HG03342 (cell line): ENCODE measurements around the gene BARX1.
"Not testable (repeated sequence)": the region's sequence is repeated elsewhere in the genome, so short reads cannot be mapped to it uniquely, and the experiment has no call there.

Experiments
- ATAC-seq: cut with Tn5 transposase; IDR thresholded peaks from one replicate; pipeline ENCODE4 v1.9.1; 2021; ENCODE audit warnings: mild to moderate bottlenecking, moderate library complexity; ENCODE audit not compliant: unreplicated experiment

BARX1 gene

DNA sequence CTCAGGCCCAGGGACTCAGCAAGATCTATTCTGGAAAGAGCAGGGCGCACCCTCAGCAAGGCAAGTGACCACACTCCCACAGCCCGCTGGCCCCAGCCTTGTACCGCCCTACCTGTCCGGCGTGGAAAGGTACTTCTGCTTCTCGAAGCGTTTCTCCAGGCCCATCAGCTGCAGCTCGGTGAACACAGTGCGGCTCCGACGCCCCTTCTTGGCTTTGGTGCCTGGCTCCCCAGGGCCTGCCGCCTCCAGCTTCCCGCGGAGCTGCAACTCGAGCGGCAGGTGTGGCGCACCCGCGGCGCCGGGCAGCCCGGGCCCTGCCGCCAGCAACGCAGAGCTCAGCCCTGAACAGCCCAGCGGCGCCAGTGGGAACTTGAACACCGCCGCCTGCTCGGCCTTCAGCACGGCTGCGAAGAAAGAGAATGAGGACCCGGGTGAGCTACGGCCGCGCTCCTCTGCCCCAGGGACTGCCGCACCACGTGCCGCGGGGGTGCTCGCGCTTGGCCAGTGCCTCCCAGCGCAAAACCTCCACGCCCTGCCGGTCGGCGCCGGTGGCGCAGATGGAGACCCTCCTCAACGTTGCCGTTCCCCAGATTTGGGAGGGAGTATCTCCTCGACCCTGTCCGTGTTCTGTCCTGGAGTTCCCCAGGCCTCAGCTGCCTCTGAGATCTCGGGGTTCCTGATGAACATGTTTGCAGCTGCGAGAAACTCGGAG lies 2.2 kb downstream of the BARX1 start:
- ATAC-seq = no peak

GRCh38 chr9:93952119-93952783 lies 2.9 kb downstream of the BARX1 start:
- ATAC-seq = no peak

DNA sequence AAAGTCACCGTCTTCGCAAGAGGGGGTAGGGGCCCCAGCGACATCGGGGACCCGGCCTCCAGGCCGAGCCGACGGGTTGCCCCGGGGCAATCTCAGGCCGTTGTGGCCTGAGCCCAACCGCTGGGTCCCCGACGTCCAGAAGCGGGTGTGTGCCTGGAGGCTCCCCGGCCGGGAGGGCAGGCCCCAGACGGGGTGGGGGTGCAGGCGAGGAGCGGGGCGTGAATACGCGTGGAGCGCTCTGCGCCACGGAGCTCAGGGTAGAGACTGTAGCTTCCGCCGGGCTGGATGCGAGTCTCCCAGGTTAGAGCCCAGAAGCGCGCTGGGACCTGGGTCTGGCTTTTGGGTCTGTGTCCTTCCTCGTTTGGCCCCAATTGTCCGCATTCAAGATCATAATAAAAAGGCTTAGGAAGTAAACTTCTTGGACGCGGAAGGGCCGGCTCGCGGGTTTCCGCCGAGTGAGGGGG lies 3.5 kb downstream of the BARX1 start:
- no peak for ATAC-seq

GRCh38 chr9:93950619-93951601 lies 4.2 kb downstream of the BARX1 start:
- no peak for ATAC-seq

- ATAC-seq = no peak
Observed at GRCh38 chr9:93949694-93950449, 5.3 kb downstream of the BARX1 start.

DNA sequence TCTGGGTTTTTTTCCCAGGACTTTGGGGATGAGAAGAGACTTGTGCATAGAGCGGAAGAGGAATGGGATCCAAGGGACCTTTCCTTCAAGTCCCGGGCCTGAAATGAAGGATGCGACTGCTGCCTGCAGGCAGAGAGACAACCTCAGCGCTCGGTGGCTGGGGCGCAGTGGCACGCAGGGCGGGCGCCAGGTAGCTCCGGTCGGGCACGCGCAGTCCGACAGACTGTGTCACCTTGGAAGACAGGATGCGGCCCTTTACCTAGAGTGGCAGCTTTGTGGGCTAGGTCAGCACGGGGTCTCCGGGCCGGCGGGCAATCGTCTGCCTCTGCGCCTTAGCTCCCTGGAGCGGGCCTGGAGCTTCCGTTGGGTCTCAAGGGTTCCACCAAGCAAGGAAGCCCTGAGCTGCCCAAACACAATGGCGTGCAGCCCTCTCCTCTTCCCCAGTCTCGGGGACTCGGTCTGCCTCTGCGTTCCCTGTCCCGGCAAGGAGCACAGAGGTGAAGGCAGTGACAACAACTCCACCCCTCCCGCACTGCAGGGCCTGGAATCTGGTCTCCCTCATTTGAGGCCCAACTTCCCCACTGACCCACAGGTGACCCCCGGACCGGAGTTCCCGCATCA lies 6.0 kb downstream of the BARX1 start:
- no peak for ATAC-seq

DNA sequence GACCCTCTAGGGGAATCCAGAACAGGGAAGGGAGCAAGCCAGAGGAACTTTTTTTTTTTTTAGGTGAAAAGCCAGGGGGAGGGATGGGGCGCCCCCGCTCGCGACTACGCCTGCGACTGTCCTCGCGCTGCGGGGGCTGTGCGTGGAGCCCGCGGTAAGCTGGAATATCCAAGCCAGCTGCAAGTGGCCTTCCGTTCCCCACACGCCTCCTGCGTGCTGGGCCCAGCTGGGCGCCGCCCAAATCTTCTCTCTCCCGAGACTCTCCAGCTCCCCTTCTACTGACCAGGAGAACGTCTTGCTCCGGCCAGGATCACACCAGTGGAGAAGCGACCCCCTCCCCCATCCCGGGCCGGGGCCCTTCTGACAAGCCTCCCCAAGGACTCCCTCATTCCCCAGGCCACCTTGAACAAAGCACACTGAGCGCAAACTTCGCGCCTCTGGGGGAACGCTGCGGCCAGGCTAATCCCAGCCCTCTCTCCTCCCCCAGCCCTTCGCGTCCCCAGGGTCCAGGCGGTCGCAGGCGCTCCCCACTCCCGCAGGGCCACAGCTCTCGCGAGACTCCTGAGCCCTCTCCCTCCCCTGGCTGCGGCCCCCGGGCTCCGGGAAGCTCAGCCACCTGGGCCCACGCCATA lies 6.6 kb downstream of the BARX1 start:
- no peak for ATAC-seq

DNA sequence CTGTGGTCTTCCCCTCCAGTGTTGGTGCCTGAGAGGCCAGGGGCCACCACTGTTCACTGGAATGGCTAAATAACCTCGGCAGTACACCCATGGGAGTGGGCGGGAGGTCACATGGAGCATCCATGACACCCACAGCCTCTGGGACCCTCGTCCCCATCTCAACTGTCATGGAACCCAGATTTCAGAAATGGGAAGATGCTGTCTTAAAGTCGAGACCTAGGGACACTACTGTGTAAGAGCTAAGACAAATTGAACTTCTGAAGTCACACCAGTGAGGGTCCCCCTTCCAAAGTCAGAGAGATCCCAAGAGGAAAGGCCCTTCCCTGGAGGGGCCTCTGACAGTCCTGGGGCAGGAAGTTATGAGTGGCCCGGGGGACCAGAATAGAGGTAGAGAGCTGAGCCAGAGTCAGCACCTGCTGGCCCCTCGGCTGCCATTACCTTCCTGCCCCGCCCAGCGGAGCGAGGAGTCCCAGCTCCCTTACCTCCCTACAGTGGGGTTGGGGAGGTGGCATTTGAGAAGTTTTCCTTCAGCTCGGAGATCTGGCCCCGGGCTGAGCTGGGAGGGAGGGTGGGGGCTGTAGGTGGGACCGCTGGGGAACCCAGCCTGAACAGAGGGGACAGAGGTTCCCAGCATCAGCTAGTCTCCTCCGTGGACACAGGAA lies 7.6 kb downstream of the BARX1 start:
- ATAC-seq = no peak

DNA sequence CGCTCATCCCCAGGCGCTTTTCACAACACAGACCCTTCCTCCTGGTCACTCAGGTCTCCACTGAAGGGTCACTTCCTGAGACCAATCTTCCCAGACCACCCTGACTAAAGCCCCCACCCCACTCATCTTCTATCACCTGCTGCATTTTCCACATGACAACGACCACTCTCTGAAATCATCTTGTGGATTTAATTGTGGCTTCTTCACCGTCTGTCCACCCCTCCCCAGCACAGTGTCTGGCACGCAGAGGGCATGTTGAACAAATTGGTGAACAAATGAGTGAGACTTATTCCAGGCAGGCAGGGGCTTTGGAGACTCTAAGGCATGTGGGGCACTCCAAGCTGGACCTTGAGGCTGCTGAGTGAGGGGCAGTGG lies 8.8 kb downstream of the BARX1 start:
- no peak for ATAC-seq

GRCh38 chr9:93945400-93946337 lies 9.5 kb downstream of the BARX1 start:
- no peak for ATAC-seq

DNA sequence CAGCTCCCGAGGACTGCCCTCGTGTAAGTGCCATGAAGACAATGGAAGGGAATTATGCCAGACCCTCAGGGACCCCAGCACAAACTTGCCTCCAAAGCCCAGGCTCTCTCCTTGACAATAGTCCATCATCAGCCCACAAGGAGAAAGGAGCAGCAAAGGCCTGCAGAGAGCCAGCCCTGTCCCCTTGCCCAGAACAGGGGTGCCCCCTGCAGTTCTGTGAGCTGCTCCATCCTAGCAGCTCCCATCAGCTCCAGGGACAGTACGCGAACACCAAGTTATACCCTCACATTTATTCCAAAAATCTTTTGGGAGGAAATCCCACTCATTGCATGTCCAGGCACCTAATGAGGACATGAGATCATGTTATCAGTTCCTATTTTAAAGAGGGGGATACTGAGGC lies 11.1 kb downstream of the BARX1 start:
- ATAC-seq = no peak

- ATAC-seq = no peak
Observed at GRCh38 chr9:93942161-93942560, 13.0 kb downstream of the BARX1 start.

DNA sequence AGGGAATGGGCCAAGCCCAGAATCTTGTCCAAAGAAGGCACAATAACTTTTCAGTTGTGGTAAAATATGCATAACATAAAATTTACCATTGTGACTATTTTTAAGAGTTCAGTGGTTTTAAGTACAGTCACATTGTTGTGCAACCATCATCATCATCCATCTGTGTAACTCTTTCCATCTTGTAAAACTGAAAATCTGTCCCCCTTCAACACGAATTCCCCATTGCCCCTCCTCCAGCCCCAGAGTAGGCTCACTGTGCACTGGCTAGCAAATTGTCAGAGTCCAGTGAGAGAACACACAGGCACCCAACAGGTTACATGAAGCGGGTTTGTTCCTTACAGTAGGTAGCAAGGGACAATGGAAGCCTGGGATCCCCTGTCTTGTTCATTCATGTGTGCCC lies 13.7 kb downstream of the BARX1 start:
- no peak for ATAC-seq

- no peak for ATAC-seq
Observed at GRCh38 chr9:93940951-93941350, 14.2 kb downstream of the BARX1 start.

- ATAC-seq = not testable (repeated sequence)
Observed at GRCh38 chr9:93939589-93939988, 15.6 kb downstream of the BARX1 start.

DNA sequence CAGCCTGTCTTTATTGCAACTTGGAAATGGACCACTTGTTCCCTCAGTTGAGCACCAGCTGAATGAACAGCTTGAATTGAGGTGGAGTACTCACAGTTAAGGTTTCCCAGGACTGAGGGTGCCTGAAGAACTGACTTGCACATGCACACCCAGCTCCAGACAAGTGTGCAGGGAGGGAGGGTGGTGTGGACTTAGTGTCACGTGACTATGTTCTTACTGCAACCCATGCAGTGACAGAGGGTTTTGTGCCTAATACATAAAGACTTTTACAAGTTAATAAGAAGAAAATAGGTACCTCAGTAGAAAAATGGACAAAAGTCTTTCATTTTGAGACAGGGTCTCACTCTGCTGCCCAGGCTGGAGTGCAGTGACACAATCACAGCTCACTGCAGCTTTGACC lies 18.0 kb downstream of the BARX1 start:
- no peak for ATAC-seq

- no peak for ATAC-seq
Observed at GRCh38 chr9:93931905-93932304, 23.2 kb downstream of the BARX1 start.

DNA sequence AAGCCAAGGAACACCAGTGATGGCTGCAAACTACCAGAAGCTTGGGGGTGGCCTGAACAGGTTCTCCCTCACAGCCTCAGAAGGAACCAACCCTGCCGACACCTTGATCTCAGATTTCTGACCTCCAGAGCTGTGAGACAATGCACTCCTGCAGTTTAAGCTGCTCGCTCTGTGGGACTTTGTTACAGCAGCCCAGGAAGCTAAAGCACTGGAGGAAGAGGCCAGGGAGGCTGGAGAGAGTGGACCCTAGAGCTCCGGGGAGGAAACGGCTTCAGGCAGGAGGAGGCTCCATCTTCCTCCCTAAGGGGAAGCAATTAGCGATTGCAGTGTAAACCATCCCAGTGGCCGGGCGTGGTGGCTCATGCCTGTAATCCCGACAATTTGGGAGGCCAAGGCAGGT lies 25.1 kb downstream of the BARX1 start:
- no peak for ATAC-seq
